IPS-NIHi7 (cell line): ENCODE data around the gene SETBP1.

Experiments
- DNase-seq: peaks from one replicate; pipeline ENCODE4 v3.0.0; 2012; ENCODE audit warnings: mixed read lengths; ENCODE audit errors: extremely low spot score

SETBP1 gene

GRCh38 chr18:45024357-45025088 lies 343.8 kb downstream of the SETBP1 start:
- DNase-seq: no peak

GRCh38 chr18:45025089-45025450 lies 344.4 kb downstream of the SETBP1 start:
- DNase-seq: no peak

- peak; percentile 26 for DNase-seq
These were observed 345.5 kb downstream of the SETBP1 start for GRCh38 chr18:45026162-45026561.

- no peak for DNase-seq
These were observed 353.5 kb downstream of the SETBP1 start for GRCh38 chr18:45034179-45034578.

- no peak for DNase-seq
These were observed 356.9 kb downstream of the SETBP1 start for GRCh38 chr18:45037618-45038017.

- DNase-seq: no peak
These were observed 358.7 kb downstream of the SETBP1 start for GRCh38 chr18:45039376-45039775.

- DNase-seq: no peak
These were observed 360.2 kb downstream of the SETBP1 start for GRCh38 chr18:45040879-45041278.

- no peak for DNase-seq
These were observed 364.1 kb downstream of the SETBP1 start for GRCh38 chr18:45044787-45045186.

- no peak for DNase-seq
These were observed 365.5 kb downstream of the SETBP1 start for GRCh38 chr18:45046228-45046627.

- DNase-seq: no peak
These were observed 366.3 kb downstream of the SETBP1 start for GRCh38 chr18:45046961-45047360.

- no peak for DNase-seq
These were observed 369.1 kb downstream of the SETBP1 start for GRCh38 chr18:45049578-45050319.

GRCh38 chr18:45050712-45051601 lies 370.3 kb downstream of the SETBP1 start:
- no peak for DNase-seq

- no peak for DNase-seq
These were observed 373.9 kb downstream of the SETBP1 start for GRCh38 chr18:45054636-45055035.

- DNase-seq: no peak
These were observed 375.1 kb downstream of the SETBP1 start for GRCh38 chr18:45055811-45056210.

GRCh38 chr18:45056926-45057325 lies 376.2 kb downstream of the SETBP1 start:
- no peak for DNase-seq

- no peak for DNase-seq
These were observed 377.4 kb downstream of the SETBP1 start for GRCh38 chr18:45057955-45058600.

GRCh38 chr18:45059695-45060094 lies 379.0 kb downstream of the SETBP1 start:
- no peak for DNase-seq

GRCh38 chr18:45060102-45060501 lies 379.4 kb downstream of the SETBP1 start:
- no peak for DNase-seq

GRCh38 chr18:45061359-45061758 lies 380.7 kb downstream of the SETBP1 start:
- no peak for DNase-seq

GRCh38 chr18:45063246-45064038 lies 382.8 kb downstream of the SETBP1 start:
- DNase-seq: no peak

- DNase-seq: no peak
These were observed 385.5 kb downstream of the SETBP1 start for GRCh38 chr18:45066210-45066609.
